ENCODE measurements around the gene PDPN.

PDPN gene

GRCh38 chr1:13583966-13584791 lies 547 bp downstream of the PDPN start:
- Histone ChIP-seq H3K27ac (no peak overlapping the region), H3K9ac (ENCODE audit: insufficient read length) (no peak overlapping the region), H3K4me3 (no peak overlapping the region), H3K9me3 (ENCODE audit: low read depth, low read length) (no peaks in the 10 kb centered on the region), H3K36me3 (ENCODE audit: insufficient read depth, low read length) (no peaks in the 10 kb centered on the region)
- no peak for TF ChIP-seq EZH2 (IDR thresholded peaks at IDR 0.05)
- TF ChIP-seq POLR2AphosphoS5 (IDR thresholded peaks at IDR 0.05; ENCODE audit: borderline replicate concordance, low read depth, low read length) = no peak
- TF ChIP-seq FOXP2 (optimal IDR thresholded peaks at IDR 0.05; ENCODE audit: control extremely low read depth, extremely low read length, insufficient read depth) = no peak
- DNase-seq (ENCODE audit: low read depth, low spot score) = no peak

- no peak overlapping the region for H3K4me3 ChIP-seq
- no peak overlapping the region for H3K9ac ChIP-seq (ENCODE audit: insufficient read length)
- DNase-seq (ENCODE audit: low read depth, low spot score) = no peak
- H3K27ac ChIP-seq = no peak overlapping the region
- no peaks in the 10 kb centered on the region for H3K9me3 ChIP-seq (ENCODE audit: low read depth, low read length)
- TF ChIP-seq FOXP2 (optimal IDR thresholded peaks at IDR 0.05; ENCODE audit: control extremely low read depth, extremely low read length, insufficient read depth) (no peak), POLR2AphosphoS5 (IDR thresholded peaks at IDR 0.05; ENCODE audit: borderline replicate concordance, low read depth, low read length) (no peak), EZH2 (IDR thresholded peaks at IDR 0.05) (no peak)
- H3K36me3 ChIP-seq (ENCODE audit: insufficient read depth, low read length) = no peaks in the 10 kb centered on the region
Measured at GRCh38 chr1:13584876-13585611, 1.4 kb downstream of the PDPN start.

- no peak overlapping the region for H3K9ac ChIP-seq (ENCODE audit: insufficient read length)
Measured at GRCh38 chr1:13585612-13585991, 2.0 kb downstream of the PDPN start.

GRCh38 chr1:13586001-13586400 lies 2.4 kb downstream of the PDPN start:
- TF ChIP-seq EZH2 (IDR thresholded peaks at IDR 0.05) = no peak
- TF ChIP-seq FOXP2 (optimal IDR thresholded peaks at IDR 0.05; ENCODE audit: control extremely low read depth, extremely low read length, insufficient read depth) = no peak
- TF ChIP-seq POLR2AphosphoS5 (IDR thresholded peaks at IDR 0.05; ENCODE audit: borderline replicate concordance, low read depth, low read length) = no peak
- Histone ChIP-seq H3K9ac (ENCODE audit: insufficient read length) (no peak overlapping the region), H3K9me3 (ENCODE audit: low read depth, low read length) (no peaks in the 10 kb centered on the region), H3K36me3 (ENCODE audit: insufficient read depth, low read length) (no peaks in the 10 kb centered on the region), H3K4me3 (no peak overlapping the region), H3K27ac (no peak overlapping the region)
- DNase-seq (ENCODE audit: low read depth, low spot score) = no peak

More at GRCh38 chr1:13585612-13585991, 2.0 kb downstream of the PDPN start:
- Histone ChIP-seq H3K4me3 (no peak overlapping the region), H3K27ac (no peak overlapping the region), H3K36me3 (ENCODE audit: insufficient read depth, low read length) (no peaks in the 10 kb centered on the region), H3K9me3 (ENCODE audit: low read depth, low read length) (no peaks in the 10 kb centered on the region)
- TF ChIP-seq FOXP2 (optimal IDR thresholded peaks at IDR 0.05; ENCODE audit: control extremely low read depth, extremely low read length, insufficient read depth) (no peak), POLR2AphosphoS5 (IDR thresholded peaks at IDR 0.05; ENCODE audit: borderline replicate concordance, low read depth, low read length) (no peak), EZH2 (IDR thresholded peaks at IDR 0.05) (no peak)
- no peak for DNase-seq (ENCODE audit: low read depth, low spot score)

GRCh38 chr1:13587256-13588030 lies 3.8 kb downstream of the PDPN start:
- H3K9me3 ChIP-seq (ENCODE audit: low read depth, low read length) = no peaks in the 10 kb centered on the region
- DNase-seq (ENCODE audit: low read depth, low spot score) = no peak
- TF ChIP-seq FOXP2 (optimal IDR thresholded peaks at IDR 0.05; ENCODE audit: control extremely low read depth, extremely low read length, insufficient read depth) (no peak), POLR2AphosphoS5 (IDR thresholded peaks at IDR 0.05; ENCODE audit: borderline replicate concordance, low read depth, low read length) (no peak), EZH2 (IDR thresholded peaks at IDR 0.05) (no peak)

GRCh38 chr1:13588946-13589796 lies 5.5 kb downstream of the PDPN start:
- Histone ChIP-seq H3K9me3 (ENCODE audit: low read depth, low read length) (no peaks in the 10 kb centered on the region), H3K36me3 (ENCODE audit: insufficient read depth, low read length) (no peaks in the 10 kb centered on the region), H3K27ac (no peak overlapping the region), H3K4me3 (no peak overlapping the region), H3K9ac (ENCODE audit: insufficient read length) (no peak overlapping the region)
- no peak for DNase-seq (ENCODE audit: low read depth, low spot score)
- TF ChIP-seq FOXP2 (optimal IDR thresholded peaks at IDR 0.05; ENCODE audit: control extremely low read depth, extremely low read length, insufficient read depth) (no peak), EZH2 (IDR thresholded peaks at IDR 0.05) (no peak), POLR2AphosphoS5 (IDR thresholded peaks at IDR 0.05; ENCODE audit: borderline replicate concordance, low read depth, low read length) (no peak)

More at GRCh38 chr1:13587256-13588030, 3.8 kb downstream of the PDPN start:
- no peak overlapping the region for H3K9ac ChIP-seq (ENCODE audit: insufficient read length)
- H3K27ac ChIP-seq = peak overlapping the region; percentile 26
- H3K36me3 ChIP-seq (ENCODE audit: insufficient read depth, low read length) = no peaks in the 10 kb centered on the region
- no peak overlapping the region for H3K4me3 ChIP-seq

GRCh38 chr1:13590486-13590885 lies 6.9 kb downstream of the PDPN start:
- Histone ChIP-seq H3K9me3 (ENCODE audit: low read depth, low read length) (no peaks in the 10 kb centered on the region), H3K27ac (no peak overlapping the region), H3K36me3 (ENCODE audit: insufficient read depth, low read length) (no peaks in the 10 kb centered on the region), H3K9ac (ENCODE audit: insufficient read length) (no peak overlapping the region), H3K4me3 (no peak overlapping the region)
- TF ChIP-seq FOXP2 (optimal IDR thresholded peaks at IDR 0.05; ENCODE audit: control extremely low read depth, extremely low read length, insufficient read depth) = no peak
- no peak for TF ChIP-seq EZH2 (IDR thresholded peaks at IDR 0.05)
- no peak for TF ChIP-seq POLR2AphosphoS5 (IDR thresholded peaks at IDR 0.05; ENCODE audit: borderline replicate concordance, low read depth, low read length)
- DNase-seq (ENCODE audit: low read depth, low spot score) = no peak

Measured in SK-N-MC (cell line).